HCT116 (cell line): ENCODE measurements around the gene SH2D7.

ENCODE experiments used
- EZH2 ChIP-seq: fragments of 200-600 bp; sonication (generic); IDR thresholded peaks from 2 replicates; pipeline ENCODE4 v1.6.1; 2017; ENCODE audit warnings: antibody characterized with exemption, mixed run types
- POLR2A ChIP-seq: IDR thresholded peaks from 2 replicates; pipeline ENCODE4 v1.7.0; 2011; ENCODE audit warnings: borderline replicate concordance; ENCODE audit not compliant: insufficient read depth, insufficient read length; ENCODE audit errors: extremely low read depth
- POLR2AphosphoS5 ChIP-seq: IDR thresholded peaks from 2 replicates; pipeline ENCODE4 v1.6.1; 2011; ENCODE audit warnings: mild to moderate bottlenecking, low read depth, low read length, moderate library complexity
- SIN3A ChIP-seq: IDR thresholded peaks from 2 replicates; pipeline ENCODE4 v1.6.1; 2012; ENCODE audit warnings: low read depth
- ZNF274 ChIP-seq: fragments of 200-500 bp; sonication (Bioruptor generic); IDR thresholded peaks from 2 replicates; pipeline ENCODE4 v1.6.1; 2014; ENCODE audit warnings: mild to moderate bottlenecking, low read depth, low read length, inconsistent platforms
- TF ChIP-seq, protein P1 (sequence below), 3 experiments: fragments of 200-600 bp in 1 of 3; sonication (generic) in 1 of 3; IDR thresholded peaks in 2 of 3; conservative IDR thresholded peaks in 1 of 3; 2 replicates each; pipeline ENCODE4 v1.5.1; 2012 to 2017; ENCODE audit warnings: low read depth in 2 of 3, low read length in 2 of 3, antibody characterized with exemption in 1 of 3, borderline replicate concordance in 1 of 3, control low read depth in 1 of 3, mild to moderate bottlenecking in 1 of 3, mixed read lengths in 1 of 3, mixed run types in 1 of 3, moderate library complexity in 1 of 3; ENCODE audit not compliant: insufficient read depth in 1 of 3

DNA sequence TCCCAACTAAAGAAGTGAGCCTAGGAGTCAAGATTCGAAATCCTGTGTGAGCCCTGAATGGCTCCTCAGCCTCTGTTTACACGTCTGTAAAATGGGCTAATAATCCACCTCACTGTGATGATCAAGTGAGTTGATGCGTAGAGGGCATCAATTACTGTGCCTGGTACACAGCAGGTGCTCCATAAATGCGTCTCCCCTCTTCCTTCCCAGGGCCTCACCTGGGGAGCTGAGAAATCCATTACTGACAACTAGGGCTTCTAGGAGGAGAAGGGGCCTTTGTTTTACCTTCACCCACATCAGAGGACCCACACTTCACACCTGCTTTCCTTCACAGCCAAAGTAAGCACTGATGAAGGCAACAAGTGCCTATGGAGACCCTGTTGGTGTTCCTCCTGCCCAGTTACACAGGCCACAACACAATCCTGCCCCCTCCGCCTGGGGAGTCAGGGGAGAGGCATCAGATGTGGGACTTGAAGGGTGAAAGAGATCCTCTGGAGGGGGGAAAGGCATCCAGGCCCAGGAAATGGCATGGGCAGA lies 37.5 kb downstream of the SH2D7 start:
- TF ChIP-seq, protein P1, sequence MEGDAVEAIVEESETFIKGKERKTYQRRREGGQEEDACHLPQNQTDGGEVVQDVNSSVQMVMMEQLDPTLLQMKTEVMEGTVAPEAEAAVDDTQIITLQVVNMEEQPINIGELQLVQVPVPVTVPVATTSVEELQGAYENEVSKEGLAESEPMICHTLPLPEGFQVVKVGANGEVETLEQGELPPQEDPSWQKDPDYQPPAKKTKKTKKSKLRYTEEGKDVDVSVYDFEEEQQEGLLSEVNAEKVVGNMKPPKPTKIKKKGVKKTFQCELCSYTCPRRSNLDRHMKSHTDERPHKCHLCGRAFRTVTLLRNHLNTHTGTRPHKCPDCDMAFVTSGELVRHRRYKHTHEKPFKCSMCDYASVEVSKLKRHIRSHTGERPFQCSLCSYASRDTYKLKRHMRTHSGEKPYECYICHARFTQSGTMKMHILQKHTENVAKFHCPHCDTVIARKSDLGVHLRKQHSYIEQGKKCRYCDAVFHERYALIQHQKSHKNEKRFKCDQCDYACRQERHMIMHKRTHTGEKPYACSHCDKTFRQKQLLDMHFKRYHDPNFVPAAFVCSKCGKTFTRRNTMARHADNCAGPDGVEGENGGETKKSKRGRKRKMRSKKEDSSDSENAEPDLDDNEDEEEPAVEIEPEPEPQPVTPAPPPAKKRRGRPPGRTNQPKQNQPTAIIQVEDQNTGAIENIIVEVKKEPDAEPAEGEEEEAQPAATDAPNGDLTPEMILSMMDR (IDR thresholded peaks at IDR 0.05 in 2 of 3, conservative IDR thresholded peaks at IDR 0.05 in 1 of 3; ENCODE audit: borderline replicate concordance in 1 of 3, insufficient read depth in 1 of 3, low read depth in 2 of 3, low read length in 2 of 3) = no peak
- TF ChIP-seq ZNF274 (no peak), EZH2 (no peak), POLR2AphosphoS5 (no peak), POLR2A (no peak), SIN3A (no peak)
